Right kidney (tissue), 1 donor: ENCODE data around the gene TMEM272.
A peak's percentile ranks its signal among the peaks of the same experiment; 100 is the strongest.

Source experiments
- DNase-seq: peaks from one replicate; pipeline ENCODE4 v3.0.0-alpha.2; 2016

TMEM272 gene

DNA sequence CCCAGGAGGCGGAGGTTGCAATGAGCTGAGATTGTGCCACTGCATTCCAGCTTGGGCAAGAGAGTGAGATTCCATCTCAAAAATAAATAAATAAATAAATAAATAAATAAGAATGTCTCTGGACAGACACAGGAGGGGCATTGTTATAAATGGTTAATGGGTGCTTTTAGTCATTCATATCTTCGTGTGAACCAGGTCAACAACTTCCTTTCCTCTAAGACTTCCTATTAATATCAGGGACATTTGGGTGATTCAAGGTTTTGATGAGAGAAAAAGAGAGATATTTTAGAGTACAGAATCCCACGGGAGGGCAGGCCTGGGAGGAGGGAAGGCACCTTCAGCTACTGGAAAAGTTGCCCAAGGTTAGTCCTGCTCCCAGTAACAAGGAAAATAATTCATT lies 64.9 kb downstream of the TMEM272 start:
- DNase-seq = no peak

DNA sequence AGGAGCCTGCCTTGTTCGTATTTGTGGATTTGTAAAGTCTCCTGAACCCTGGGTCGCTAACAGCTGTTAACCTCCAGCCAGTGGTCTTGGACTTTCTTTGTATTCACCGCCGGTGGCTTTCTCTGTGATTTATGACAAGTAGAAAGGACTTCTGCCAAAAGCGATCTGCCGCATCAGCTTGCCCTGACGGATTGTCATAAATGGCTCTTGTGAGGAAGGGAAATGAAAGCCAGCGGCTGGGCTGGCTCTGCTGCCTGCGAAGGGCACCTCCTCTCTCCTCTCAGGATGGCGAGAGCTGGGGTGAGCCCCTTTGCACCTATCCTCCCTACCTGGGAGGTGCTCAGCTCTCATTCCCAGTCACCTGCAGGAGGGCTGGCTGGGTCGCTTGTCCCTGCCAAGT lies 66.6 kb downstream of the TMEM272 start:
- no peak for DNase-seq

DNA sequence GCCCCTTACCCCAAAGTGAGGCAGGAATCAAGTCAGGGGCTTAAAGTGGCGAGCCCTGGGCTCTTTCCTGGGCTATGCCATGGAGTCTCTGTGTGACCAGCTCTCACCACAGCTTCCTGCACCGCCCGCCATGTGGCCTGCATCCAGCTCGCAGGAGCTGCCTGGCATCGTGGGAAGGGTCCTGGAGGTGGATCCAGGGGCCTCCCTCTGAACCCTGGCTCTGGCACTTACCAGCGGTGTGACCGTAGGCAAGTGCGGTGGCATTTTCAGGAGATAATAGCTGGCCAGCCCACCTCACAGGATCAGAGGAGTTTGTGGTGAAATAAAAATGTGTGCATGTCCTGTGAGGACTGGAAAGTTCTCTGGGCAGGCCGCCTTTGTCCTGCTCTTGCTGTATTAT lies 67.1 kb downstream of the TMEM272 start:
- DNase-seq = no peak

DNA sequence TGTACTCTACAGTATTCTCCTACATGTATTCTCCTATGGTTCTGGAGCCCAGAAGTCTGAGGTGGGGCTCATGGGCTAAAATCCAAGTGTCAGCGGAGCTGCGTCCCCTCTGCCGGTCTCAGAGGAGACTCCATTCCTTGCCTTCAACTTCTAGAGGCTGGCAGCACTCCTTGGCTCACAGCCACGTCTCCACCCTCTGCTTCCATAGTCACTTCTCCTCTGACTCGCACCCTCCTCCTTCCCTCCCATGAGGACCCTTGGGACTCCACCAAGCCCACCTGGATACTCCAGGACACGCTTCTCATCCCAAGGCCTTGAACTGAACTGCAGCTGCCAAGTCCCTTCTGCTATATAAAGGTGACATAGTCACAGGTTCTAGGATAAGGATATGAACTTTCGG lies 68.8 kb downstream of the TMEM272 start:
- DNase-seq = no peak

DNA sequence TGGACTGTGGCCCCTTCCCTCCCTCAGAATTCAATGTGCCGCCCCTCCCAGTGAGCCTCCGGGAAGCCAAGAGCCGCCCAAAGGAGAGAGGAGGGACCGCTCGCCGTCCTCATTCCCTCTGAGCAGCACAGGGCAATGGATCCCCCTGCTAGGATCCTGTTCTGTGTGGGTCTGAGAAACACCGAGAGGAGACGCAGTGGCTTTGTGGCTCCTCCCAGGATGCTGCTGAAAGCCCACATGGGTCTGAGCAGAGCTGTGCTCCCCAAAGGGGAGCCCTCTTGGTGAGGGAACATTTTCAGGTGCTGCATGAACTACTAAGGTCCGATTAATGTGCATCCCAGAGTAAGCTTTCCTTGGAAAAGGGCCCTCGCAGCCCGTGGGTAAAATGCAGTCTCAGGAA lies 71.5 kb downstream of the TMEM272 start:
- no peak for DNase-seq

DNA sequence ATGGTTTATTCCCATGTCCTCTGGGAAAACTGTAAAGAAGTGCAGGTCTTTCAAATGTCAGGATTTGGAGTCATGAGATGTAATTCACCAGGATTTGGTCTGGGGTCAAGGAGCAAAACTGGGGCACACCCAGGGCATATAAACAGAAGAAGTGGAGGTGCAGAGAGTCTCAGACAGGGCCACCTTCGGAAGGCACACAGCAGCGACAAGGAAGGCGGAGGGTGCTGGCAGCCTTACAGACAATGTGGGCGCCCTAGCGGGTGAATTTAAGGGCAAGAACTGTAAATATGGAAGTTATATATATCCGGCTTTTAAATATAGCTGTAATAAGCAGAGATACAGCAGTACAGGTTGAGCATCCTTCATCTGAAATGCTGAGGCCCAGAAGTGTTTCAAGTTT lies 72.2 kb downstream of the TMEM272 start:
- DNase-seq = no peak

DNA sequence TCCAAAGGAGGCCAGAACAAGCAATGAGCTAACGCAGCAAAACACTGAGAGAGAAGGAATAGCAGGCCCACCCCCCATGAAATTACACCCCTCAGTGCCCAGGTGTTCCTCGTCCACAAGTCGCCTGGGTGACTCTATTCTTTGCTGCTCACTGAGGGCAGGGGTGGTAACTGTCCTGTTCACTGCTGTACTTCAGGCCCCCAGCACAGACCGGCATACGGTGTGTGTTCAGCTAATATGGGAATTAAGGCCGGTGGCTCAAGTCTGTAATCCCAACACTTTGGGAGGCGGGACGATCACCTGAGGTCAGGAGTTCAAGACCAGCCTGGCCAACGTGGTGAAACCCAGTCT lies 72.9 kb downstream of the TMEM272 start:
- no peak for DNase-seq

DNA sequence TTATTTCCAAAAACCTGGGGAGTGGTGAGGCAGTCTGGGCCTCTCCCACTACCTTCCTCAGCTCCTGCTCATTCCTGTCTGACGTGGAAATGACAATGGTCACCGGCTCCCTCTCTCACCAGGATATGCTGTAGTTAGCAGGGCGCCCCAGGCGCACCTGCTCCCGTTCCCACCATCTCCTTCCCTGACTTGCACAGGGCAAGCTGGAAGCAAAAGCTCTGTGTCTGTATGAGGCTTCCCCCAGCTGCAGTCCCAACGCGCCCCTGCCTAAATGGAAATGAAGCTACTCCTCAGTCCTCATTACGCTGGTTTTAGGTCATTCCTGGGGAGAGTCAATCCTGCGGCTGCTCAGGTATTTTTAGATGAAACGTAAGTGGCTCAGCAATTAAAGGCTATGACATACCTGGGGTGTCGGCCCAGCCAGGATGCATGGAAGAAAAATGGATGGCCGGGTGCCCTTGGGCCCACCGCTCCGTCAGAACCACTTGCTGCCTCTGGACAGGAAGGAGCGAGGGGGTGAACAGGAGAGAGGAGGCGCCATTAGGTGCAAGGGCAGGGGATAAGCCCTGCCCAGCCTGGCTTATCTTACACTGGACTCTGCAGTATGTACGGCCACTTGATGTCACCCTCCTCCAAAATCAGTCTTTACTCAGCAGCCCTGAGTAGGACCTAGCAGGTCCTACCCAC lies 73.4 kb downstream of the TMEM272 start:
- DNase-seq = no peak

DNA sequence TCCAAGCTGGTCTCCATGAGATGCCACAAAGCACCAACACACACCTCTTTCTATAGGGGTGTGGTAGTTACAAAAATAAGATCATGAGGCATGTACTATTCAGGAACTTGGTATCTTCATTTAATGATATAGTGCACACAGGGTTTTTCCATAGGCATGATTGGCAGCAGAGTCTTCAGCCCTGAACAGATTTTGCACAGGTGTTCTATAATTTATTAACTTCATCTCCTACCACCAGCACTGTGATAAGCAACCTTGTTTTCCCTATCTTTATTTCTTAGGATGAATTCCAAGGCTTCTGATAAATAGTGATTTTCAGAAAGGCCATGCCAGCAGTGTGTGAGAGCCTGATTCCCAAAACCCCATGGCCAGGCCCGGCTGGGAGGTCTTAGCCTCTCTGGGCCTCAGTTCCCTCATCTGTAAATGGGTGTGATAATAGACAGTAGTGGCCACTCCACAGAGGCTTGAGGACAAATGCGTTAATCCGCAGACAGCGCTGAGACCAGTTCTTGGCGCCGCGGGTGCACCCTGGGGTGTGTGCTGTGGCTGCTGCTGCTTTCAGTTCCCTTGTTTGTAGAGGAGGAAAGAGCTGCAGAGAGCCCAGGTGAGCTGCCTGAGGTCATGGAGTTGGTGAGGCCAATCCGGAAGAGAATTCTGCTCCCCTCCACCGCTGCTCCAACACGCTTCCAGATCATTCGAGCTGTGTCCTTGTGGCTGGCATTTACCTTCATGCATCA lies 74.1 kb downstream of the TMEM272 start:
- no peak for DNase-seq

DNA sequence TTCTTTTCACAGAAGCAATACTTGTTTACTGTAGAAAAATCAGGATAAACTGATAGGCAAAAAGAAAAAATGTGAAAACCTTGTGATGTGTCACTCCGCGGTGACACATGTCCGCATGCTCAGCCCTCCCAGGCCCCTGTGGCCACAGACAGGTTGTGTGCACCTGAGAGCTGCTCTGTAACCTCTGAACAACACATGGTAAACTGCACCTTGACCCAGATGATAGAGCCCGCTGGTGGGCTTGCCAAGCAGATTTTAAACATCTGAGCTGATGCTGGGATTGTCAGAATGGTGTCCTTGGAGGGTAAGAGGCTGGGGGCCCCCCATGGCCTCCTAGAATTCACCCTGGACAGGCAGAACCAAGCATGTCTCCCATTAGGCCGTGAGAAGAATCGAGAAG lies 74.8 kb downstream of the TMEM272 start:
- no peak for DNase-seq

DNA sequence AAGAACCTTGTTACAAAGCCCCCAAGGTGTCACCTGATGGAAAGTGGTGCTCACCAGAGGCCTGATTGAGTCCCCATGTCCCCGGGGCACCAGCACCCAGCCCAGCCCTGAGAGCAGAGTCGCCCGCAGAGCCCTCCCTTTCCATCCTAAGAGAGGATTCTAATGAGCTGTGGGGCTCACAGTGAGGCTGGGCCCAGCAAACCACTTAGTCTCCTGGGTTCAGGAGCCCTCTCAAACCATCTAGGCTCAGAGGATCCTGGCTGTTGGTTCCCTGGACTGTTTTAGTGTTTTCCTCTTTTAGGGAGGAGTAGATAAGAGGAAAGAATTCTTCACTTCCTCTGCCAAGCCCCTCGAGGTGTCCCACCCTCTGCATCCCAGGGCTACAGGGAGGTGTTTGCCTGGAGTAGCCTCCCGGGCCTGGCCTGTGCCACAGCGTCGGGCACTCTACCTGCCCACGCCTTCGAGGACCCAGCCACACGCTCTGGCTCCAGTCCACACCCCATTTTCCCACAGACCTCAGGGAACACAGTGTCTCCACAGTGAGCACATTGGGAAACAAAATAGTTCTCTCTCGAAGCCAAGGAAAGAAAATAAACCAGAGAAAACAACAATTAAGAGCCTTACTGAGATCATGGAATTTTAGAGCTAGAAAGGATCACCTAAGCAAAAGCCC lies 75.4 kb downstream of the TMEM272 start:
- DNase-seq = no peak

DNA sequence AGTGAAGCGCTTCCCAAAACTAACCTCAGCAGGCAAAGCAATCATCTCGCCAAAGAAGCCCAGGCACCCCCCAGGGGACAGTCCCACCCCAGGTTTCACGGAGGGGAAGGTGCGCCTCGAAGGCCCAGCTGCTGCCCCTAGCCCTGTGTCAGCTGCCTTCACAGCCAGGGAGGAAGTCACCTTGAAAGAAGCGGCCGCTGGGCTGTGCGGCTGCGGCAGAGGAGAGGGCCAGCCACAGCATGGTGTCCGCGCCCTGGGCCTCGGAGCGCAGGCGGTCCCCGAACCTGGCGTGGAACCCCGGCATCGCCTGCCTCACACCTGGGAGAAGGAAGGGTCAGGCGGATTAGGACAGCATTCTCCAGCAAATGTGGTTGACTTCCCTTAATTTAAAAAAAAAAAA lies 76.0 kb downstream of the TMEM272 start:
- peak; percentile 12 for DNase-seq

DNA sequence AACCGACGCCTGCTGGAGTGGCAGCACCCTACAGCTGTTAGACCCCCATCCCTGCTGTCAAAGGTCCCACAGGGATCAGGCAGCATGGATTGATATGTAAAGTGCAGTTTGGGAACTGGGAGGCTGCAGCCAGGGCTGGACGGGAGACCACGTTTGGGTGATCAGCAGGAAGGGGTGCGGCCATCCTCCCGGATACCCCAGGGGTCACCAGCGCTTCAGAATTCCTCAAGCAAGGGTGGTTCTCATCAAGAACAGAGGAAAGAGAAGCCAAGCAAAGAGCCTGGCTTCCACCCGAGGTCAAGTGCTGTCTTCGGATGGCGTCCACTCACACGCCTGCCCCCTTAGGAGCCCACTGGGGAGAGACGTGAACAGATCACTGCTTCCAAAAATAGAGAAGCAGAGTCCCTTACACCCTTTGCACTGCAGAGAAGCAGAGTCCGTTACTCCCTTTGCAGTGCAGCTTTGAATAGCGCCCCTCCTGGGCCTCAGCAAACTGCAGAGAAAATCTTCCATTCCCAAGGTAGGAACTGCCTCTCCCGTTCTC lies 76.5 kb downstream of the TMEM272 start:
- DNase-seq = no peak

DNA sequence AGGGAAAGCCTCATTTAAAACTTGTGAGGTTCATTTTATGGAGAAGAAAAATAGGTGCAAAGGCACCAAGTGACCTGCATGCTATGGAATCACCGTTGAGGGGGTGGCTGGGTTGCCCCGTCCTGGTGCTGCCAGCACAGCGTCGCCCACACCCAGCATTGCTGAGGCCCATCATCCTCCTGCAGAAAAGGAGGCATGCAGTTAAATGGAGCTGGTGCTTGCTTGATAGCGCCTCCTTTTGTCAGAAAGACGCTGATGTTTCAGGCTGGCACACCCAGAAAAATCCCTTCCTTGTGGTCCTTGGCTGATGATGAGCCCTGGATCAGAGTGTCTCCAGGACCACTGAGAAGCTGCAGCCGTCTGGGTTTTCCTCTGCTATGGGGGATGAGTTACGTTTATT lies 77.9 kb downstream of the TMEM272 start:
- no peak for DNase-seq

DNA sequence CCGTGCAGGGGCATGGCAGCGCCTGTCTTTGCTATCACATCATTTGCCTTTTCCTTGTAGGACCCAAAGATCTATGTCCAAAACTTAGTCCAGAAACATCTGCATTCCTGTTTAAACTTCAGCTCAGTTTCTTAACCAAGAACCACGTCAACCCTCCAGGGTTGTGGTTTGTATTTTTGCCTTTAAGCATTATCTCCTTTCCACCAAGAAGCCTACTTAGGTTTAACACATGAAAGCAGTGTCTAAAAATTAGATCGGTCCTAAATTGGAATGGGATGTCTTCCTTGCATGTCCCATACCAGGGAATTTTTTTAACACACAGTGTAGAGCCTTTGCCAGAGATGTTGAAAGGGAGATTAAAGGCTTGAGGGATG lies 79.8 kb downstream of the TMEM272 start:
- no peak for DNase-seq

DNA sequence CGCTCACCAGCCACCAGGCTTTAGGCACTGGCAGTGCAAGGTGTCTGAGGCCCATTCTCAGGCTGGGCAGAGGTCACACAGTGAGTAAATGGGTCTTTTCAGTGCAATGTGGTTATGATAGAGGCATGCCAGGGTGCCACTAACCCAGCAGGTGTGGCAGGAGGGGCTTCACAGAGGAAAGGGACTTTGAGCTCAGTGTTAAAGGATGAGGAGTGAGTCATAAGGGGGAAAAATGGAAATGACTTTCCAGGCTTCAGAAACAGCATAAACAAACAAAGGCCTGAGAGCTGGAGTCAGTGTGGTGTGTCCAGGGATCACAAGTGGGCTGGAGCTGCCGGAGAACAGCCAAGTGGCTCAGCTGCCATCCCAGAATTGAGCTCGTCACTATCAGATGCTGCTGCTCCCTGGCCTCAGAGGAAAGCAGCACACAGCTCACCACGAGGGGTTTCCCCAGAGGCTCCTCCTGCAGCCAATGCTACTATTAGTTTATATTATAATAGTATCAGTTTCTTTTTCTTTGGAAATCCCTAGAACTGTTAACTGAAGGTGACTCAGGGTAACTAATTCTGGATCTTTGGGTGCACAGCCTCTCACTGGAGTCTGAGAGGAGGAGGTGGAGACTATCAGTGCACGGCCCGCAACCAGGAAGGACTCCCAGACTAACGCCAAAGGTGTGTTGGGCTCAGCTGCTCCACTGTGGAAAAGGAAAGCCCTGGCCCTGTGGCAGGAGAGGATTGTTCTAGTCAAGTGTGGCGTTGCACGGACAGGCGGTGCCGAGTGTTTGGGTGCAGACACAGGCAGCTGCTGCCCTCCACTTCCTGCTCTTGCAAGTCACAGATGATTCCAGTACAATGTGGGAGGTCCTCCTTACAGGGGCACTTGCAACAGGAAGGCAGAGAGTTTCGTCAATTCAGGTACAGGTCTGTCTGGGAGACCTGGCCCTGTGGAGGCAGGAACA lies 80.5 kb downstream of the TMEM272 start:
- DNase-seq = no peak

DNA sequence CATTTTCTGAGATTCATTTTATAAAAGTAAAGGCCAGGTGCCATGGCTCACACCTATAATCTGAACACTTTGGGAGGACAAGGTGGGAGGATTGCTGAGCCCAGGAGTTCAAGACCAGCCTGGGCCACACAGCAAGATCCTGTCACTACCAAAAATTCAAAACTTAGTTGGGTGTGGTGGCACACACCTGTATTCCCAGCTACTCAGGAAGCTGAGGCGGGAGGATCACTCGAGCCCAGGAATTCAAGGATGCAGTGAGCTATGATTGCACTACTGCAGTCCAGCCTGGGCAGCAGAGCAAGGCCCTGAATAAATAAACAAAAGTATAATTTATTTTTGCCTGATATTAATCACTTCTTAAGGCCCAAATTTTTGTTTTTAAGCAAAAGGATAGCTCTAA lies 81.5 kb downstream of the TMEM272 start:
- no peak for DNase-seq
